PC-9 (cell line): ENCODE measurements around the gene SLC27A2. TPM values are rescaled to one million over a fixed set of nuclear protein-coding genes. Genes with fewer than 3 reads are reported as not detected.

Experiments used
- BruUV-seq: library from RNA; stranded (reverse); fragments of 400-500 nt; replicated peaks from 2 replicates; lab custom pipeline; 2021; lab: Mats Ljungman, UMichigan
- CTCF ChIA-PET: fragments of 300-600 bp; sonication (Branson Sonifier 250); formaldehyde crosslinking; loops from one replicate; lab custom pipeline; 2022; ENCODE audit warnings: antibody characterized with exemption; lab: Charles Lee
- POLR2A ChIA-PET: fragments of 300-600 bp; sonication (Branson Sonifier 250); formaldehyde crosslinking; loops from one replicate; lab custom pipeline; 2022; ENCODE audit warnings: antibody characterized with exemption; ENCODE audit not compliant: unreplicated experiment; lab: Charles Lee
- DNase-seq, 2 experiments: peaks; one replicate each; pipeline versions ENCODE4 v3.0.0 to v3.0.0-alpha.2; 2015 to 2022; ENCODE audit warnings: mixed read lengths in 1 of 2
- H2AFZ ChIP-seq: fragments of 200-600 bp; sonication (generic); 2 replicates; pipeline ENCODE4 v1.8.1; 2017; ENCODE audit warnings: antibody characterized with exemption
- H3F3A ChIP-seq: fragments of 200-600 bp; sonication (generic); 2 replicates; pipeline ENCODE4 v1.8.1; 2017; ENCODE audit warnings: antibody characterized with exemption, mild to moderate bottlenecking, low read depth; ENCODE audit not compliant: insufficient read depth
- H3K27ac ChIP-seq: fragments of 200-600 bp; sonication (generic); 2 replicates; pipeline ENCODE4 v1.6.1; 2016; ENCODE audit warnings: mixed run types
- H3K27me3 ChIP-seq: fragments of 200-600 bp; sonication (generic); 2 replicates; pipeline ENCODE4 v1.6.1; 2016; ENCODE audit warnings: low read depth, mixed run types; ENCODE audit not compliant: insufficient read depth
- H3K36me3 ChIP-seq: fragments of 200-600 bp; sonication (generic); 2 replicates; pipeline ENCODE4 v1.6.1; 2016; ENCODE audit warnings: low read depth, mixed run types
- H3K4me1 ChIP-seq: fragments of 200-600 bp; sonication (generic); replicated peaks from 2 replicates; pipeline ENCODE4 v1.6.1; 2016; ENCODE audit warnings: mixed run types; ENCODE audit not compliant: insufficient read depth
- H3K4me2 ChIP-seq: fragments of 200-600 bp; sonication (generic); 2 replicates; pipeline ENCODE4 v1.6.1; 2017; ENCODE audit warnings: mixed run types
- H3K4me3 ChIP-seq: fragments of 200-600 bp; sonication (generic); 2 replicates; pipeline ENCODE4 v1.6.1; 2016; ENCODE audit warnings: mixed run types
- H3K79me2 ChIP-seq: fragments of 200-600 bp; sonication (generic); 2 replicates; pipeline ENCODE4 v1.6.1; 2017; ENCODE audit warnings: low read depth, mixed run types
- H3K9me2 ChIP-seq: fragments of 200-600 bp; sonication (generic); 2 replicates; pipeline ENCODE4 v1.8.1; 2017; ENCODE audit warnings: mild to moderate bottlenecking; ENCODE audit not compliant: insufficient read depth
- H3K9me3 ChIP-seq: fragments of 200-600 bp; sonication (generic); 2 replicates; pipeline ENCODE4 v1.8.1; 2016; ENCODE audit warnings: low read depth; ENCODE audit not compliant: insufficient read depth
- H4K20me1 ChIP-seq: fragments of 200-600 bp; sonication (generic); 2 replicates; pipeline ENCODE4 v1.8.1; 2017; ENCODE audit not compliant: insufficient read depth
- EZH2 ChIP-seq: fragments of 200-600 bp; sonication (generic); IDR thresholded peaks from 2 replicates; pipeline ENCODE4 v1.8.0; 2017; ENCODE audit warnings: antibody characterized with exemption, low read depth
- intact Hi-C: fragments of 100-400 bp; cut with micrococcal nuclease; formaldehyde crosslinking; loops from one replicate; pipeline ENCODE4 v1.10.0; 2022; ENCODE audit not compliant: unreplicated experiment
- total RNA-seq: library from RNA; stranded (reverse); gene quantifications from 2 replicates; pipeline ENCODE4 v1.2.3, GENCODE V29; 2021
- TF ChIP-seq, protein P1 (sequence below): fragments of 200-600 bp; sonication (generic); conservative IDR thresholded peaks from 2 replicates; pipeline ENCODE4 v1.6.1; 2017; ENCODE audit warnings: mixed run types, antibody characterized with exemption, mild to moderate bottlenecking, moderate library complexity

The SLC27A2 gene
- total RNA-seq, 1 experiment from 2014 or later, result 7.5 TPM

DNA sequence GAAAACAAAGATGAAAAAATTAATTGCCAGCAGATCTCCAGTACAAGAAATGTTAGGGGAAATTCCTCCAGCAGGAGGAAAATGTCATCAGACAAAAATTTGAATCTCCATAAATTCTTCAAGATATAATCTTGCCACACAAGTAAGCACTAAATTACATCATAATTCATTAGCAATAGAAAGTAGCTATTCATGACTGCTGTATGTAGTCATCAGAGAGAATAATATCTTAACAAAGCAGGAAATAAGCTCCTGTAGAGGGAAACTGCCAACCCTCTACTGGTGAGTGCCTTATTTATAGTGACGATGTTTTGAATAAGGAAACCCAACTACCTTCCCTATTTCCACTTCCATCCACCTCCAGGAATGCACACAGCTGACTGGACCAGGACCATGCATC is 15.8 kb upstream of the SLC27A2 start:
- intact Hi-C loops, result no loop called here
- no peak overlapping the region for H3K4me3 ChIP-seq
- H3K9me3 ChIP-seq, result no peaks in the 10 kb centered on the region
- no peaks in the 10 kb centered on the region for H3K79me2 ChIP-seq
- POLR2A ChIA-PET, result interaction anchor here (0.5 kb wide), 1 partner anchor 9 kb away, joined by 5 read pairs; no protein-coding TSS in a partner anchor
- H3F3A ChIP-seq, result peaks cover 11% of the 10 kb centered on the region; the same call in 1 of the 2 replicates
- no peaks in the 10 kb centered on the region for H4K20me1 ChIP-seq
- no peaks in the 10 kb centered on the region for H3K27me3 ChIP-seq
- DNase-seq, result peak in 1 of 2 experiments; percentile 84
- peaks cover 32% of the 10 kb centered on the region for H3K4me1 ChIP-seq
- BruUV-seq, result no TSS peak
- H3K27ac ChIP-seq, result peak overlapping the region; percentile 78
- no peak overlapping the region for H2AFZ ChIP-seq
- no peaks in the 10 kb centered on the region for H3K9me2 ChIP-seq
- CTCF ChIA-PET, result no interaction called here
- H3K4me2 ChIP-seq, result peak overlapping the region; percentile 53
- TF ChIP-seq, protein P1, sequence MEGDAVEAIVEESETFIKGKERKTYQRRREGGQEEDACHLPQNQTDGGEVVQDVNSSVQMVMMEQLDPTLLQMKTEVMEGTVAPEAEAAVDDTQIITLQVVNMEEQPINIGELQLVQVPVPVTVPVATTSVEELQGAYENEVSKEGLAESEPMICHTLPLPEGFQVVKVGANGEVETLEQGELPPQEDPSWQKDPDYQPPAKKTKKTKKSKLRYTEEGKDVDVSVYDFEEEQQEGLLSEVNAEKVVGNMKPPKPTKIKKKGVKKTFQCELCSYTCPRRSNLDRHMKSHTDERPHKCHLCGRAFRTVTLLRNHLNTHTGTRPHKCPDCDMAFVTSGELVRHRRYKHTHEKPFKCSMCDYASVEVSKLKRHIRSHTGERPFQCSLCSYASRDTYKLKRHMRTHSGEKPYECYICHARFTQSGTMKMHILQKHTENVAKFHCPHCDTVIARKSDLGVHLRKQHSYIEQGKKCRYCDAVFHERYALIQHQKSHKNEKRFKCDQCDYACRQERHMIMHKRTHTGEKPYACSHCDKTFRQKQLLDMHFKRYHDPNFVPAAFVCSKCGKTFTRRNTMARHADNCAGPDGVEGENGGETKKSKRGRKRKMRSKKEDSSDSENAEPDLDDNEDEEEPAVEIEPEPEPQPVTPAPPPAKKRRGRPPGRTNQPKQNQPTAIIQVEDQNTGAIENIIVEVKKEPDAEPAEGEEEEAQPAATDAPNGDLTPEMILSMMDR, result no peak
- no peak for TF ChIP-seq EZH2
- H3K36me3 ChIP-seq, result no peaks in the 10 kb centered on the region

DNA sequence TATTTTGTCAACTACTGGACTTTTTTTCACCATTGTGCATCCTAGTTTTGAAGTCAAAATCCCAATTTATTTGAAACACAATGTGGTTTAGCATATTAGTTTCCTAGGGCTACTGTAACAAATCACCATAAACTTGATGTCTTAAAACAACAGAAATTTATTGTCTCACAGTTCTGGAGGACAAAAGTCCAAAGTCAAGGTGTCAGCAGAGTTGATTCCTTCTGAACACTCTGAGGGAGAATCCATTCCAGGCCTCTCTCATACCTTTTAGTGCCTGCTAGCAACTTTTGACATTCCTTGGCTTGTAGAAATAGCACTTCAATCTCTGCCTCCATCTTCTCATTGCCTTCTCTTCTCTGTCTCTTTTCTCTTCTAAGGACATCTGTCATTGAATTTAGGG is 14.9 kb upstream of the SLC27A2 start:
- CTCF ChIA-PET, result no interaction called here
- intact Hi-C loops, result no loop called here
- no peak for DNase-seq
- Histone ChIP-seq H3K4me3 (no peak overlapping the region), H3F3A (peaks cover 11% of the 10 kb centered on the region; the same call in 1 of the 2 replicates), H3K36me3 (no peaks in the 10 kb centered on the region), H3K27me3 (no peaks in the 10 kb centered on the region), H3K79me2 (no peaks in the 10 kb centered on the region), H3K9me2 (no peaks in the 10 kb centered on the region), H3K4me2 (no peak overlapping the region), H3K9me3 (no peaks in the 10 kb centered on the region), H4K20me1 (no peaks in the 10 kb centered on the region), H3K27ac (peak overlapping the region; percentile 78), H2AFZ (no peak overlapping the region), H3K4me1 (peaks cover 32% of the 10 kb centered on the region)
- POLR2A ChIA-PET, result no interaction called here
- no peak for TF ChIP-seq EZH2
- TF ChIP-seq, protein P1, result no peak
- no TSS peak for BruUV-seq

DNA sequence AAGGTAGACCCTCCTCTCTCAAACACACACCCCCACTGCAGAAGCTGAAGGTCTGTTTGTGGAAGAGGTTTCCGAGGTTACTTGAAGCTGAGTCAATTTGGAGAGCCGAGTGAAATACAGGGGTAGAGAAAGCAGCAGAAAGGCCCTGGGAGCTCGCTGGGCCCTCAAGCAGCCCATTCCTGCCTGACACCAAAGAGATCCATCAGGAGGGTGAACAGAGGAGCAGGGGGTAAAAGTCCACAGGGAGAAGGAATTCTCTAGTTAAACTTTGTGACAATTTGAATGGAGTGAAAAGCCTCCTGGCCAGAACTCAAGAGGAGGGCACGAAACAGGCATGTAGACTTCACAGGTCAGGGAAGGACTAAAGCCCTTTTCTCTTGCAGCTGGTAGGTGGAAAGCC is 13.6 kb upstream of the SLC27A2 start:
- TF ChIP-seq, protein P1, result no peak
- no peak for TF ChIP-seq EZH2
- H3K4me1 ChIP-seq, result peaks cover 26% of the 10 kb centered on the region
- peaks cover 11% of the 10 kb centered on the region; the same call in 1 of the 2 replicates for H3F3A ChIP-seq
- H3K9me2 ChIP-seq, result no peaks in the 10 kb centered on the region
- no peak overlapping the region for H3K27ac ChIP-seq
- H4K20me1 ChIP-seq, result no peaks in the 10 kb centered on the region
- no peak overlapping the region for H3K4me3 ChIP-seq
- no peaks in the 10 kb centered on the region for H3K36me3 ChIP-seq
- no peak overlapping the region for H2AFZ ChIP-seq
- H3K4me2 ChIP-seq, result no peak overlapping the region
- no peaks in the 10 kb centered on the region for H3K79me2 ChIP-seq
- no peaks in the 10 kb centered on the region for H3K27me3 ChIP-seq
- intact Hi-C loops, result no loop called here
- CTCF ChIA-PET, result no interaction called here
- no TSS peak for BruUV-seq
- H3K9me3 ChIP-seq, result no peaks in the 10 kb centered on the region
- DNase-seq, result no peak
- POLR2A ChIA-PET, result interaction anchor here (0.6 kb wide), 1 partner anchor 14 kb away, joined by 4 read pairs; the partner anchor contains the start of gene SLC27A2
